GM19468 (cell line): ENCODE results near the gene CD1D.

ENCODE experiments used
- ATAC-seq: cut with Tn5 transposase; IDR thresholded peaks from one replicate; pipeline ENCODE4 v1.9.1; 2021; ENCODE audit warnings: mild to moderate bottlenecking, moderate library complexity, moderate number of reproducible peaks; ENCODE audit not compliant: unreplicated experiment; ENCODE audit errors: extremely low read depth

Gene CD1D

DNA sequence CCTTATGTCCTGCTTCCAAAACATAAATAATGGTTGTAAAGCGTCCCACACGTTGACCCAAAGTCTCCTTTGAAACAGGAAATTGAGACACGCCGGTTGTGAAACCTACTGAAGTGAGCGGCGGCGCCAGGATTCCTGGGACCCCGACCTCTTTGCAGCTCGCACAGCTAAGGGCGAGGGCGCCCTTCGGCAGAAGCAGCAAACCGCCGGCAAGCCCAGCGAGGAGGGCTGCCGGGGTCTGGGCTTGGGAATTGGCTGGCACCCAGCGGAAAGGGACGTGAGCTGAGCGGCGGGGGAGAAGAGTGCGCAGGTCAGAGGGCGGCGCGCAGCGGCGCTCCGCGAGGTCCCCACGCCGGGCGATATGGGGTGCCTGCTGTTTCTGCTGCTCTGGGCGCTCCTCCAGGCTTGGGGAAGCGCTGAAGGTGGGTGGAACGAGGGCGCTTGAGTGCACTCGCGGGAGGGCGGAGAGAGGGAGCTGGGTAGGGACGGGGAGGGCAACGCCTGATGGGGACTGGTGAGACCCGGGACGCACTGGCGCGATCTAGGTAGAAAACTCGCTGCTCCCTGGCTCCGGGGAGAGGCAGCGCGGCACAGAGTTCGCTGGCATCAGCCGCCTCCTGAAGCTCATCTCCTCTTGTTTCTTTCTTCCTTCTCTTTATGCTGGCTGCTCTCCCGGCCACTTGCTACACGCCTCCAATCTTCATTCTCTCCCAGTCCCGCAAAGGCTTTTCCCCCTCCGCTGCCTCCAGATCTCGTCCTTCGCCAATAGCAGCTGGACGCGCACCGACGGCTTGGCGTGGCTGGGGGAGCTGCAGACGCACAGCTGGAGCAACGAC lies at the start of gene CD1D:
CD1D (plus strand) TSS at position 155 of the 836 bp plus-strand sequence; CDS start at position 362, 207 bp downstream.
- no peak for ATAC-seq

DNA sequence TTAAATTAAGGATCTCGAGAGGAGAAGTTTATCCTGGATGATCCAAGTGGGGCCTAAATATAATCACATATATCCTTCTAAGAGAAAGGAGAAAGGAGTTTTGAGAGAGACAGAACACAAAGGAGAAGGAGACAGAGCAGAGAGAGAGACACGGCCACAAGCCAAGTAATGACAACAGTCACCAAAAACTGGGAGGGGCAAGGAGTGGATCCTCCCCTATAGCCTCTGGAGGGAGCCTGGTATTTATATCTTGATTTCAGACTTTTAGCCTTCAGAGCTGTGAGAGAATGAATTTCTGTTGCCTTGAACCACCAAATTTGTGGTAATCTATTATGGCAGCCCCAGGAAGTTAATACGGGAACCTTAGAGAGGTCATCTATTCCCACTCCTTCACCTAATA lies 49.5 kb upstream of the CD1D start:
- no peak for ATAC-seq

DNA sequence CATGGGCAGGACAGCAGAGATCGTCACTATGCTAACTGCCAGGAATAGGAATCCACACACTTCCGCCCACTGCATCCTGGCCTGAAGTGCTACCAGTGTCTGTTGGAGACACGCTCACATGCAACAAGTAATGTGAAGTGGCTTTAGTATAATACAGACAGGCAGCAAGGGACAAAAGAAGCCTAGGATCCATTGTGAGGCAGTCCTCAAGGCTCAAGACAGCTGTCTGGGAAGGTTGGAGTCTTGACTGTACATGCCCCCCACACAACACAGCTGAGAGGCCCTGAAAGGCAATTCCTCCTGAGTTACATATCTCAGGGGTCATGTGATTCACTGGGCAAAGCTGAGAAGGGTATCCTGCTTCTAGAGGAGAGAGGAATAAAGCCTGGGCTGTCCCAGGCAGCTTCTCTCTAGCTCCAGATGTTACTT lies 39.9 kb upstream of the CD1D start:
- no peak for ATAC-seq

DNA sequence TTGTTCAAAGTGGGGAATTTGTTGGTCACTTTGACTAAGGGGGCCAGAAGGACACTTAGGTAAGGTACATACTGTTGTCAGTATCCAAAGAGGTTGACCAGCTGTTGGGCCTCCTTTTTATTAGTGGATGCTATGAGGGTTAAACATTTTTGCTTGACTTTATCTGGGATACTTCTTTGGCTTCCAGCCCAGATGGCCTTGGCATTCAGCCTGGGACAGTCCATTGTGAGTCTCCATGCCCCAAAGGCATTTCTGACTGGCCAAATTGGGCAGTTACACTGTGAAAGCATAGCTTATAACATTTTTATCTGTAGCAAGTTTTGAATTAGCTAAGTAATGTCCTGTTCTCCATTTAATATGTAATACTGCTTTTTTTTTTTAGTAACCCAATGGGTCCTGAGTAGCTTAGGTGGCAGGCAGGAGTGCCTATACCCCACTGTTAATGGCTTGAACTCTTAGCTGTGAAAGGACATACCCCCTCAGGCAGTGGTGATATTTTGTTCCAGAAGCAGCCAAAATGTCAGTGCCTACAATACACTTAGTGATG lies 35.4 kb upstream of the CD1D start:
- no peak for ATAC-seq

DNA sequence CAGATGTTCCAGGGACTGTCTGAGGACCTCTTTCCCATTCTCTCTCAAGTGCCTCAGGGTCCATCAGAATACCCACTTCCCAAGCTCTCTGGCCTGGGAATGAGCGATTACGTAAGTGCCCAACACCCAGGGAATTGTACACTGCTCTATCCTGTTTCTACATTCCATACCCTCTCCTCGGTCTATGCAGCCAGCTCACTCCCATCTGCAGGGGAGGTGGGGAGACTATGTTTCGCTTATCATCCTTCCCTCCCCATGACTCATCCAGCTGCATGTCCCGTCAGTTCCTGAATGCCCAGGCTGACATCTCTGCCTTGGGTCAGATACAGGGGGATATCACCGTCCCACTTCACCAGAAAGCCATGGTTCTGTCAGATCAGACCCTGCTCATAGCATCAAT lies 34.5 kb upstream of the CD1D start:
- ATAC-seq: no peak

- no peak for ATAC-seq
Observed at GRCh38 chr1:158146739-158147138, 34.0 kb upstream of the CD1D start.

DNA sequence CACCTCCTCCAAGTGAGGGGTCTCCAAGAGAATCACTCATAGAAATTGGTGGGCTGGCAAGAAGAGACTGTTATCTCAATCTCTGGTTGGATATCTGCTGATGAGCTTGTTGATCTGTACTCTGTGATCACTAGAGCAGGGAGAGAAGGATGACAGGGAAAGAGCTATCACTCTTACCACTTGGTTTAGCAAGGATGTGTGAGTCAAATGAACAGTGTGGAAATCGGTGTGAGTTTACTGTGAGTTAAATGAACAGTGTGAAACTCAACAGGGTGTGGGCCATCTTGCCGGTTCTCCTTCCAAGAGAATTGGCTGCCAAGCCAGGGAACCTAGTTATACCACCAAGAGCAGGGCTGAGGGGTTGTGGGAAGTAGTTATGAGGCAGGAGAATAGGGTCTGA lies 33.3 kb upstream of the CD1D start:
- ATAC-seq: no peak

GRCh38 chr1:158147869-158148268 lies 32.8 kb upstream of the CD1D start:
- no peak for ATAC-seq

- ATAC-seq: no peak
Observed at GRCh38 chr1:158148468-158148867, 32.2 kb upstream of the CD1D start.

- ATAC-seq: no peak
Observed at GRCh38 chr1:158149175-158149574, 31.5 kb upstream of the CD1D start.

DNA sequence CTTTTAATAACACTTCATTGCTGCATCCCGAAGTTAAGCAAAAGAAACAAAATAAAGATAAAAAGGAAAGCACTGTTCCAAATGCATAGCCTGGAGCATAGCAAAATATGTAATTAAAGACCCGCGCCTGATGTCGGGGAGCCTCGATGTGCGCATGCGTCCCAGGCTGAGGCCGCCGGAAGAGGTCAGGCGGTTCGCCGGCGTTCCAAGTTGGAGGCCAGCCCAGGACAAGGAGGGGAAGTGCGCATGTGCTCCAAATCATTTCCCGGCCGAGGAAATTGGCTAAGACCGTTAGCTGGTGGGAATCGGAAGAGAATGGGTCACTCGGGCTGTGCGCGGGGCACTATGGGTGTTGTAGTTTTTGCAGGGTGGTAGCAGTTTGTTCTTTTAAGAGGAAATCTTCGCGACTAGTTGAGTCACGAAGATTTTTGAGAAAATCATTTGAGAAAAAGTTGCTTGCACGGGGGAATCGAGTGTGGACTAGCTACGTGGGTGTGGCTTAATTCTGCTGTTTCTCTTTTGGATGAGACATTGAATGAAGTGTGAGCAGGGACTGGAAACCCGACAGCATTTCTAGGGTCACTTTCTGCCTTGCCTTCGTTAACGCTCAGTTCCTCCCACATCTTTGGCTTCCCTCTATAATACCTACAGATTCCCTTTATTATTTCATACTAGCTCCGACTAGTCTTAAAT lies 31.0 kb upstream of the CD1D start:
- no peak for ATAC-seq

- no peak for ATAC-seq
Observed at GRCh38 chr1:158150523-158150922, 30.2 kb upstream of the CD1D start.

DNA sequence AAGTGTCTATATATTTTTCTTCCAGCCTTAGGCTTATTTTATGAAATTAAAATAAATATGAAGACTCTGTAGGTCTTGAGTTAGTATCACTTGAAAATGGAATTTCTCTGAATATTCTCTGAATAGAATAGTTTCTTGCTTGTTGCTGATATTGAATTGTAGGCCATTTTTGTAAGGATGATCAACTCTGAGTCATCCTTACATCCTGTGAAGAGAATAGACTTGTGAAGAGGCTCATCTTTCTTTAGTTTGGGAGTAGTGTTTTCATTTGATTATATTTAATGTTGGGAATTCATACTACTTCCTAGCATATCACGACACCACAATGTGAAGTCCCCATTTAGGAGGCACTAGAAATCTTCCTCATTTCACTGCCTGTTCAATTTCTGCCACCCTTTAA lies 27.5 kb upstream of the CD1D start:
- no peak for ATAC-seq

GRCh38 chr1:158153746-158154444 lies 26.8 kb upstream of the CD1D start:
- no peak for ATAC-seq

- no peak for ATAC-seq
Observed at GRCh38 chr1:158154501-158154900, 26.2 kb upstream of the CD1D start.

DNA sequence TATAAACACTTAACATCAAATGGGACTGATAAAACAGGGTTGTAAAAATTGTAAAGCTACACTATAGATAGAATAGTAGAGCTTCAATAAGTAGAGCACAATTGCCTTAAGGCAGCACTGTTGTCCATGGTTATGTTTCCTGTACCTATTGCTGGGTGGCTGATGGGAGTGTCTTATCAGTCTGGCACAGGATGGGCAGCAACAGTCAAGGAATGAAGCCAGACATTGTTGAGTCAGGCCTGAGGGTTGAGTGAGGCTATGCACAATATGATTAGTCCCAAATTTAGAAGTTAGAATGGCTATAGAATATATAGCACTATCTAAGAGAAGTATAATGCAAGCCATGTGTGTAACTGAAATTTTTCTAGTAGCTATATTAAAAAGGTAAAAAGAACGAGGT lies 25.0 kb upstream of the CD1D start:
- no peak for ATAC-seq

DNA sequence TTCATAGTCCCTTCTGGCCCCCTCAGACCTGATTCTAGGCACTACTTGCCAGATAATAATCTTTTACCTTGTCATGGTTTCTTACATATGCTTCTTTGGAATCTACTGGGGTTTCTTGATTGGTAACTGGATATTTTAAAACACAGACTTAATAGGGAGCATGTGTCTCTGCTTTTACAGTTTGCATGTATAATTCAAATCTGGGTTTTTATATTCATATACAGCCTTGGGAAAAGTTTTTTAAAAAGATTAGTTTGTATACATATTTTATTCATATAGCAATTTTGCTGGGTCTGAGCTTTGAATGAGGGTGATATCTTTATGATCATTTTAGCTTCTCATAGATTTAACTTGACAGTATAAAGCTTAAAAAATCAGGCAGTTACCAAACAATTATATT lies 21.1 kb upstream of the CD1D start:
- no peak for ATAC-seq

DNA sequence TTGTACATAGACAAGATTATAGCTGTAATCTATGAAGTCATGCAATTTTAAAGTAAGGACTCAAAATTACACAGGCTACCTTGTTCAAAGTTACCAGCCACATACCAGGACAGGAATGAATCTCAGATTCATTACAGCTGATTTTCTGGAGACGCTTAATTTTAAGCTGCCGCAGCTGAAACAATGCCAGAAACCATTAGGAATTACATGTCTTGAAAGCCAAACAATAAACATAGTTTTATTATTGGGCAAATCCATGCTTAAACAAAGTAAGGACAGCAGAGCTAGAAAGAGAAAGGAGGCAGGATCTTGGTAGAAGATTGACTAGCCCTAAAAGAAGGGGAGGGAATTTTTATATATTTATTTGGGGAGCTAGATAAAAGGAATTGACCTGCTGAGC lies 19.2 kb upstream of the CD1D start:
- no peak for ATAC-seq

GRCh38 chr1:158163000-158163947 lies 17.4 kb upstream of the CD1D start:
- peak; percentile 88 for ATAC-seq

GRCh38 chr1:158169105-158169504 lies 11.6 kb upstream of the CD1D start:
- ATAC-seq: no peak
